H1 (cell line): ENCODE measurements around the gene PROZ. TPM values are rescaled to one million over a fixed set of nuclear protein-coding genes. Genes with fewer than 3 reads are reported as not detected.

ENCODE experiments used
- CHD1 ChIP-seq: IDR thresholded peaks from 2 replicates; pipeline ENCODE4 v1.6.1; 2012; ENCODE audit warnings: low read depth, low read length, improper control_type of control experiment
- polyA plus RNA-seq, 7 experiments: library from polyadenylated mRNA; depleted of rRNA in 3 of 7; stranded (reverse) in 5 of 7; unstranded in 2 of 7; fragments of >200 nt in 5 of 7; fragments of 200-250 nt in 2 of 7; gene quantifications; 1 replicate in 5 of 7; 2 replicates in 1 of 7; 4 replicates in 1 of 7; pipeline versions ENCODE4 v1.2.1 to v1.2.3, GENCODE V29; 2011 to 2013; ENCODE audit warnings: missing spikeins in 2 of 7, mixed read lengths in 2 of 7
- total RNA-seq: library from RNA; stranded (reverse); fragmentation: NEBNext Ultra II Directional; extraction: Animal tissue kit (Norgen Biotek cat#: 25700); gene quantifications from 2 replicates; pipeline ENCODE4 v1.2.1, GENCODE V29; 2021
- TF ChIP-seq, protein P1 (sequence below): IDR thresholded peaks from 2 replicates; pipeline ENCODE4 v1.6.1; 2012; ENCODE audit warnings: low read length, inconsistent platforms

Gene PROZ
- total and polyA plus RNA-seq, 2 of the 8 experiments (the other 6 are each of a cell fraction or from before 2014, with no cell fraction given), result not detected

DNA sequence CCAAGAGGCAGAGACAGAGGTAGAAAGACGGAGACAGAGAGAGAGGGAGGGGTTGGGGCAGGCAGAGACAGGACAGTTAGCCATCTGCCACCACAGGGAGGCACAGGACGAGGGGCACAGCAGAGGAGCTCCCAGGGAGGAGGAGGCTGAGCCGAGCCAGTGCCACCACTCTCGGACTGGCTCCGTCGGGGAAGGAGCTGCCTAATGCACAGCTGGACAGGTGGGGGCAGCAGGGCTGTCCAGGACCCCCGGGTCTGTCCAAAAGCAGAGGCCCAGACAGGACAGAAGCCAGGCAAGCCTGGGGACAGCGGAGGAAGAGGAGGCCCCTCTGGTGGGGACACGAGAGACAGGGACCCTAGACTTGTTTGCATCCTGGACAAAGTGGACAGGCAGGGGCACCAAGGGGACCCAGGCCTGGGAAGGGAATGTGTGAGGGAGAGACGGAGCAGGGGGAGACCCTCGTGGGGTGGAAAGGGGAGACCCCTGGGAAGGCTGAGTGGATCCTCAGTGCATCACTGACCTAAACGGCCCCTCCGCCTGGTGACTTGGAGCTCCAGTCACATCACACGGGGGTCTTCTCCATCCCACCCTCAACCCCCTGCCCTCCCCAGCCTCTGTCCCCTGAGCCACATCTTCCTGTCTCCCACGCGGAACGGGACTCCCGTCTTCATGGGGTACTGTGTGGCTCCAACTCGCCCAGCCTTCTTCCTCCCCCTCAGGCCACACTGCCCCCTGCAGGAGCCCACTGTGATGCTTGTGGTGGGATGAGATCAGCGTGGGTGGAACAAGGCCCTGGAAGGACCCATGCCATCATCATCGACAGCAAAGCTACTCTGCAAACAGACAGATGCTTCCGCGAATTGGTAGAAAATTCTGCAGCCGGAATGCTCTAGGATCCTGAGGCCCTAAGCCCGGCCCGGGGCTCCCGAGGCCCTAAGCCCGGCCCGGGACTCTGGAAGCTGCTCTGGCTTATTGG is 34.9 kb upstream of the PROZ start (continued):
- TF ChIP-seq, protein P1, sequence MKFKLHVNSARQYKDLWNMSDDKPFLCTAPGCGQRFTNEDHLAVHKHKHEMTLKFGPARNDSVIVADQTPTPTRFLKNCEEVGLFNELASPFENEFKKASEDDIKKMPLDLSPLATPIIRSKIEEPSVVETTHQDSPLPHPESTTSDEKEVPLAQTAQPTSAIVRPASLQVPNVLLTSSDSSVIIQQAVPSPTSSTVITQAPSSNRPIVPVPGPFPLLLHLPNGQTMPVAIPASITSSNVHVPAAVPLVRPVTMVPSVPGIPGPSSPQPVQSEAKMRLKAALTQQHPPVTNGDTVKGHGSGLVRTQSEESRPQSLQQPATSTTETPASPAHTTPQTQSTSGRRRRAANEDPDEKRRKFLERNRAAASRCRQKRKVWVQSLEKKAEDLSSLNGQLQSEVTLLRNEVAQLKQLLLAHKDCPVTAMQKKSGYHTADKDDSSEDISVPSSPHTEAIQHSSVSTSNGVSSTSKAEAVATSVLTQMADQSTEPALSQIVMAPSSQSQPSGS, result no peak
- no peak for TF ChIP-seq CHD1
